ENCODE data around the gene RPS13.
"Not testable (repeated sequence)": the region's sequence is repeated elsewhere in the genome, so short reads cannot be mapped to it uniquely, and the experiment has no call there.

The RPS13 gene

DNA sequence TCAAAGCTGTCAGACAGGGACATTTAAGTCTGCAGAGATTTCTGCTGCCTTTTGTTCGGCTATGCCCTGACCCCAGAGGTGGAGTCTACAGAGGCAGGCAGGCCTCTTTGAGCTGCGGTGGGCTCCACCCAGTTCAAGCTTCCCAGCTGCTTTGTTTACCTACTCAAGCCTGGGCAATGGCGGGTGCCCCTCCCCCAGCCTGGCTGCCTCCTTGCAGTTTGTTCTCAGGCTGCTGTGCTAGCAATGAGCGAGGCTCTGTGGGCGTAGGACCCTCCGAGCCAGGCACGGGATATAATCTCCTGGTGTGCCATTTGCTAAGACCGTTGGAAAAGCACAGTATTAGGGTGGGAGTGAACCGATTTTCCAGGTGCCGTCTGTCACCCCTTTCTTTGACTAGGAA is 43.4 kb downstream of the RPS13 start:
- DNase-seq: not testable (repeated sequence)

DNA sequence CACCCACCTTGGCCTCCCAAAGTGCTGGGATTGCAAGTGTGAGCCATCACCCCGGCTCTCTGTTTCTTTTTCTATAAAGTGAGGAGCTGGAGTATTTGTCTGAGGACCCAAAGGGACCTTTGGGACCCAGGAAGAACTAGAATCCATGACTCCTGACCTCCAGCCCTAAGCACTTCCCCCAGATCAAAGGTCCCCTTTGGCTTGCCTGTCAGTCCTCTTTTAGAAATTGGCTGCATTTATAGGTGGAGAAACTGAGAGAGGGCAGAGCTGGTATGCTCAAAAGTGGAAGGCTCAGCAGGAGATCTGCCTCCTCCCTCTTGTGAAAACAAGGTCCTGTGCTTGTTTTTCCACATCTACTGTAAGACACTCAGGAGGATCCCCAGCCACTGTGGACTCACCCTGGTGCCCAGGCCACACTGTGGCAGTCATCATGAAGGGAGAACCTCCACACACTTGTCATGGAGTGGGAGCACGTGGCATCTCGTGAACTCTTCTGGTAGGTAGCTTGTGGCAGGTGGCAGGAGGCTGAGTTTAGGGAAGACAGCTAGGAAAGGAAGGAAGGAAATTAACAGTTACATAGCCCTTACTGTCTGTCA is 50.9 kb downstream of the RPS13 start:
- DNase-seq: no peak

DNA sequence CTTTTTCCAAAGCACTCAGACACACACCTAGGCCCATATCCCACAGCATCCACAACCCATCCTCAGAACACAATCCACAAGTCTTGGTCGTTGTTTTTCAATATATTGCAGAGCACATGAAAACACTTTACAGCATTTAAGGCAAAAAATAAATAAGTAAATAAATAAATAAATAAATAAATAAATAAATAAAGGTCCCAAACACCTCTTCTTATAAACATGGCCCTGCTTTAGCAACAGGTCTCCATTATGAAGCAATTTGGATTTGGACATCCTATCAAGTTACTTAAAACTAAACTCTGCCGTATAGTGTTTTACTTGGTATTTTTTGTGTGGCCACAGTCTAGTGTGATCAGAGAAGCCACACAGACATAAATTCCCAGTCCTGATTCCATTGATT is 52.5 kb downstream of the RPS13 start:
- no peak for DNase-seq

Measured in Kasumi-1 (cell line).